H1 (cell line): ENCODE data around the gene EGF. TPM values are rescaled to one million over a fixed set of nuclear protein-coding genes. Genes with fewer than 3 reads are reported as not detected.

ENCODE experiments used
- ASH2L ChIP-seq: fragments of 200-600, 300-600 bp; sonication (generic); IDR thresholded peaks from one replicate; pipeline ENCODE4 v1.7.1; 2017; ENCODE audit warnings: low read length
- CBX5 ChIP-seq: fragments of 300-800, 300-1000 bp; sonication (generic); IDR thresholded peaks from 2 replicates; pipeline ENCODE4 v1.7.1; 2016; ENCODE audit warnings: antibody characterized with exemption, low read length, low read depth
- CEBPB ChIP-seq: IDR thresholded peaks from 2 replicates; pipeline ENCODE4 v1.6.1; 2012; ENCODE audit warnings: low read depth, low read length
- CREB1 ChIP-seq: IDR thresholded peaks from 2 replicates; pipeline ENCODE4 v1.6.1; 2012; ENCODE audit warnings: inconsistent platforms
- EZH2 ChIP-seq: fragments of 200-600 bp; sonication (generic); IDR thresholded peaks from 2 replicates; pipeline ENCODE4 v1.7.1; 2012; ENCODE audit warnings: low read depth, mild to moderate bottlenecking, moderate library complexity, low read length, inconsistent platforms; ENCODE audit not compliant: severe bottlenecking
- MAFK ChIP-seq: IDR thresholded peaks from 2 replicates; pipeline ENCODE4 v1.6.1; 2012; ENCODE audit warnings: low read depth, mild to moderate bottlenecking, improper control_type of control experiment, low read length
- POLR2A ChIP-seq, 2 experiments: IDR thresholded peaks; 1 replicate in 1 of 2; 2 replicates in 1 of 2; pipeline ENCODE4 v1.6.1; 2011; ENCODE audit warnings: low read depth in 2 of 2, low read length in 2 of 2, mild to moderate bottlenecking in 2 of 2; ENCODE audit errors: control extremely low read depth in 1 of 2
- SAP30 ChIP-seq: fragments of 300-600 bp; sonication (generic); IDR thresholded peaks from 2 replicates; pipeline ENCODE4 v1.7.1; 2012; ENCODE audit warnings: low read length, moderate library complexity, mild to moderate bottlenecking, inconsistent platforms; ENCODE audit not compliant: insufficient read depth, insufficient replicate concordance
- SIN3A ChIP-seq, 2 experiments: IDR thresholded peaks in 1 of 2; conservative IDR thresholded peaks in 1 of 2; 2 replicates each; pipeline ENCODE4 v1.6.1; 2011 to 2012; ENCODE audit warnings: low read length in 2 of 2, improper control_type of control experiment in 1 of 2, low read depth in 1 of 2, mild to moderate bottlenecking in 1 of 2
- TBP ChIP-seq: IDR thresholded peaks from 2 replicates; pipeline ENCODE4 v1.6.1; 2011; ENCODE audit warnings: low read depth, low read length, improper control_type of control experiment
- polyA plus RNA-seq, 7 experiments: library from polyadenylated mRNA; depleted of rRNA in 3 of 7; stranded (reverse) in 5 of 7; unstranded in 2 of 7; fragments of >200 nt in 5 of 7; fragments of 200-250 nt in 2 of 7; gene quantifications; 1 replicate in 5 of 7; 2 replicates in 1 of 7; 4 replicates in 1 of 7; pipeline versions ENCODE4 v1.2.1 to v1.2.3, GENCODE V29; 2011 to 2013; ENCODE audit warnings: missing spikeins in 2 of 7, mixed read lengths in 2 of 7
- total RNA-seq: library from RNA; stranded (reverse); fragmentation: NEBNext Ultra II Directional; extraction: Animal tissue kit (Norgen Biotek cat#: 25700); gene quantifications from 2 replicates; pipeline ENCODE4 v1.2.1, GENCODE V29; 2021
- TF ChIP-seq, protein P1 (sequence below): IDR thresholded peaks from 2 replicates; pipeline ENCODE4 v1.6.1; 2012; ENCODE audit warnings: low read length, inconsistent platforms

EGF gene
- total and polyA plus RNA-seq, 2 of the 8 experiments (the other 6 are each of a cell fraction or from before 2014, with no cell fraction given) = 1.5 to 2.6 TPM

GRCh38 chr4:109912706-109913595, at the start of gene EGF (continued):
- TF ChIP-seq SIN3A (conservative IDR thresholded peaks at IDR 0.05 in 1 of 2, IDR thresholded peaks at IDR 0.05 in 1 of 2; ENCODE audit: low read depth in 1 of 2, low read length in 2 of 2) (no peak), CEBPB (no peak), CREB1 (no peak), MAFK (peak; percentile 66; the same call in 1 of the 2 replicates), POLR2A (IDR thresholded peaks at IDR 0.05; ENCODE audit: control extremely low read depth in 1 of 2, low read depth in 2 of 2, low read length in 2 of 2) (0 out of 3 replicates have a peak, but pooled peaks of 1 of the 2 experiments have one; percentile 22), ASH2L (peak; percentile 32), CBX5 (no peak), SAP30 (no peak), TBP (no peak), EZH2 (no peak)
- TF ChIP-seq, protein P1, sequence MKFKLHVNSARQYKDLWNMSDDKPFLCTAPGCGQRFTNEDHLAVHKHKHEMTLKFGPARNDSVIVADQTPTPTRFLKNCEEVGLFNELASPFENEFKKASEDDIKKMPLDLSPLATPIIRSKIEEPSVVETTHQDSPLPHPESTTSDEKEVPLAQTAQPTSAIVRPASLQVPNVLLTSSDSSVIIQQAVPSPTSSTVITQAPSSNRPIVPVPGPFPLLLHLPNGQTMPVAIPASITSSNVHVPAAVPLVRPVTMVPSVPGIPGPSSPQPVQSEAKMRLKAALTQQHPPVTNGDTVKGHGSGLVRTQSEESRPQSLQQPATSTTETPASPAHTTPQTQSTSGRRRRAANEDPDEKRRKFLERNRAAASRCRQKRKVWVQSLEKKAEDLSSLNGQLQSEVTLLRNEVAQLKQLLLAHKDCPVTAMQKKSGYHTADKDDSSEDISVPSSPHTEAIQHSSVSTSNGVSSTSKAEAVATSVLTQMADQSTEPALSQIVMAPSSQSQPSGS = no peak
- TF ChIP-seq, all 59 proteins: peak for 4
